ENCODE data around the gene TMEM147. TPM values are rescaled to one million over a fixed set of nuclear protein-coding genes. Genes with fewer than 3 reads are reported as not detected.

The TMEM147 gene
- total RNA-seq, 1 experiment from 2014 or later: 208 TPM

DNA sequence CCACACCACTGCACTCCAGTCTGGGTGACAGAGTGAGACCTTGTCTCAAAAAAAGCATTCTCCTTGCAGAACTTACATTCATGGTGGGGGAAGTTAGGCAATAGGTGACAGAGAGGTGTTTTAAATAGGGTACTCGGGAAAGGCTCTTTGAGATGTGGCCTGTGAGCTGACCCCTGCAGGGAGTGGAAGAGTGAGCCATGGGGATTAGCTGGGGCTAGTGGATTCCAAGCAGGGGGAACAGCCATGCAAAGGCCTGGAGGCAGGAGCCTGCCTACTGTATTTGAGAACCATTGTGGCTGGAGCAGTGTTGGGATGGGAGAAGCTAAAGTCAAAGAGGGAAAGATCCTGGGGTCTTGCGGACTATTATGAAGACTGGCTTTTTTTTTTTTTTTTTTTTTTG lies 28.1 kb upstream of the TMEM147 start:
- in situ Hi-C loops (cut with HindIII; ENCODE audit: low sequenced_read_pairs): no loop called here
- DNase-seq (ENCODE audit: low spot score): no peak

DNA sequence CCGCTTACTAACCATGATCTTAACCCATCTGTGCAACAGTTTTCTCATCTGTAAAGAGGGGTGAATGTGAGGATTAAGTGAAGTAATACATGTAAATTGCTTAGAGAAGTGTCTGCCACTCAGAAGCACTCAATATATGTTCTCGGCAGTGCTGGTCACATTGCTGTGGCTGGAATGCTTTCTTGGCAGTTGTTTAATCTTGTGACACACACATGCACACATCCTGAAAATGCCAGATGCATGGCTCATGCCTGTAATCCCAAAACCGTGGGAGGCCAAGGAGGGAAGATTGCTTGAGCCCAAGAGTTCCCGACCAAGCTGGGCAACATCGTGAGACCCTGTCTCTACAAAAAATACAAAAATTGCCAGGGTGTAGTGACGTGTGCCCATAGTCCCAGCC lies 27.1 kb upstream of the TMEM147 start:
- no peak for DNase-seq (ENCODE audit: low spot score)
- in situ Hi-C loops (cut with HindIII; ENCODE audit: low sequenced_read_pairs): no loop called here

DNA sequence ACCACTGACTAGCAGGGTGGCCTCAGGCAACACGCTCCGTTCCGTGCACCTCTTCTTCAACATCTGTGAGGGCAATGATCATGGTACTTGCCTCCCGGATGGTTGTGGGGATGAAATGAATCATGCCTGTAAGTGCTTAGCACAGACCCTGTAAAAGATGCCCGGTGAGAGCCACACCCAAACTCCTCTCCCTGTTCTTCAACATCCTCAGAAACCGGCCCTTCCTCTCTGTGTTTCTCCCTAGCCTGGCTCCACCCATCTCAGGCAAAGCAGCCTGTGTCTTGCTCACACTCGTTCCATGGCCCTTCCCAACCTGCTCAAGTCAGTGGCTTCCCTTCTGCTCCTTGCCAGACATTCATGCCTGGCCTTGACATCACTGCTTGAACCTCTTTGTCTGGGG lies 26.1 kb upstream of the TMEM147 start:
- in situ Hi-C loops (cut with HindIII; ENCODE audit: low sequenced_read_pairs): no loop called here
- no peak for DNase-seq (ENCODE audit: low spot score)

DNA sequence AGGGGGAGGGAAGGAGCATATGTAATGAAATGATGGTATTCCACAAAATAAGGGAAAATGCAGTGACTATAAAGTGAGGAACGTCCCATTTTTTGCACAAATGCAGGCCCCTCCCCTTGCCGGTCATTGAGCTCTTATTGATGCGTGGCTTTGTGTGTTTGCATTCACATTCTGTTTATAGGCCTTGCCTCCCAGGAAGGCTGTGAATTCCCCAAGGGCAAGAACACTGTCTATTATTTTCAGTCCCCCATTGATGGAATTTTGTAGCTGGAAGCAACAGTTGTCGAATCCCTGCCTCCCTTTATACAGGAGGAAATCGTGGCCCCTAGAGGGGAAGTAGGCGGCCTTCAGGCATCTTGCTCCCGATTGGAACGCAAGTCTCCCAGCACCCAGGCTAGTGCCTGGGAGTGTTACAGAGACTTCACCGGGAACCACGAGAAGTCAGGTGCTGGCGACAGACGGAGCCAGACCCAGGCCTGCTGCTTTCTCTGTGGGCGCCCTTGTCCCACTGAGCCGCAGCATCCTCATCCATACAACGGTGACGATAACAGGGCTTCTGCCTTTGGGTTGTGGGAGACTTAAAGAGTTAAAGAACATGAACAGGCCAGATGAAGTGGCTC lies 24.2 kb upstream of the TMEM147 start:
- no peak for DNase-seq (ENCODE audit: low spot score)
- in situ Hi-C loops (cut with HindIII; ENCODE audit: low sequenced_read_pairs): no loop called here

DNA sequence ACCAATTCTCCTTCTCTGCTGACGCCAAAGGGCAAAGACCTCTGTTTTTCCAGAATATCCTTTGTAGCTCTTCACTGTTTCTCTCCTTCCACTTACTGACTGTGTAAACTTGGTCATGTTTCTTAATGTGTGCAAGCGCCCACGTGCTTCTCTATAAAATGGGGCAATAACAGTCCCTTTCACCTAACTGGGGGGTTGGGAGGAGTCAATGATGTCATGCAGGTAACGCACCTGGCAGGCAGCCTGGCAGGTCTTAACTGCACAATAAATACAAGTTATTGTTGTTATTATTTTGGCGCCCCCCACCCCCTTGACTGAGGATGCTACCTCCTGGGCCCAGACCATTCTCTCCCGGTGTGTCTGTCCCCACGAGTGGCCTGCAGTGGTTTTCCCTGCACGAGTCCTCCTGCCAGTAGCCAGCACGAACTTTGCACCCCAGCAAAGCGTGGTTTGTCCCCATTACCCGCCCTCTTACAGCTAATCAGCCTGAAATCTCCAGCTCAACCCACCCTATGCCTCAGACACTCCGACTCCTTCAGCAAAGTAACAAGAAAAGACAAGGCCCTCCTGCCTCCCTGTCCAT lies 22.6 kb upstream of the TMEM147 start:
- in situ Hi-C loops (cut with HindIII; ENCODE audit: low sequenced_read_pairs): no loop called here
- DNase-seq (ENCODE audit: low spot score): no peak

DNA sequence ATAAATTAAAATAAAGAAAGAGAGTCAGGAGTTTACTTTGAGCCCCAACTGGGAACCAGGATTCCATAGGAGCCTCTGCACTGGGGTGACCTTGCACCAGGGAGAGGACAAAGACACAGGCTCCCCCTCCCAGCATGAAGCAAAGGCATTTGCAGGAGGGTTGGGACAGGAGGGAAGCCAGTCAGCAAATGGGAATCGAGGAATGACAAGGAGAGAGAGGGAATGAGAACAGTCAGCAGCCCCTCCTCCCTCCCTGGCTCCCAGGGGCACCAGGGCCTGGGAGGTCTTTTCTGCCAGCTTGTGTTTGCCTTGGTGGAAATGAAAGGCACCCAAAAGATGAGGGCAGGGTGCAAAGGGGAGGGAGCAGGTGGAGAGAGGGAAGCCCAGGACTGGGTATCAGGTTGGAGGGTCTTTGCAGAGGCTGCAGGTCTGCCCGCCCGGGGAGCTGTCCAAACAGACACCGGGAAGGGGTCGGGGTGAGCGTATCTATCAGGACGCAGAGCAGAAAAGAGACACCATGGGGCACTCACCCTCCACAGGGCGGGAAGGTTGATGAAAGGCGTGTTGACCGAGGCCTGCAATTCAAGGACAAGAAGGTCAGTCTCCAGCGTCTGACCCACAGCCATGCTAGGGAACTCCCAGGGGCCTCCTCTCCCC lies 21.1 kb upstream of the TMEM147 start:
- in situ Hi-C loops (cut with HindIII; ENCODE audit: low sequenced_read_pairs): no loop called here
- DNase-seq (ENCODE audit: low spot score): no peak

DNA sequence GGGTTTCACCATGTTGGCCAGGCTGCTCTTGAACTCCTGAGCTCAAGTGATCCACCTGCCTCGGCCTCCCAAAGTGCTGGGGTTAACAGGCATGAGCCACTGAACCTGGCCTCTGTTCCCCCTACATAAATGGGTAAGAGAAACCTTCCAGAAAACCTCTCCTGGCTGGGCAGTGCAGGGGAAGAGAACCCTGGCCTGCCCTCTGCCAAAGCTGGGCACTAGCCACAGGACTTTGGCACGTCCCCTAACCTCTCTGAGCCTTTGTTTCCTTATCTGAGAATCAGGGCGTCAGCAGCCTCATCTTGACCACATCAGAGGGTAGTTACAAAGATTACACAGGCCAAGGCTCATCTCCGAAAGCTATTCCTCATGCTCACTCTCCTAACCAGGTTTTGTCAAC lies 19.6 kb upstream of the TMEM147 start:
- in situ Hi-C loops (cut with HindIII; ENCODE audit: low sequenced_read_pairs): no loop called here
- no peak for DNase-seq (ENCODE audit: low spot score)

DNA sequence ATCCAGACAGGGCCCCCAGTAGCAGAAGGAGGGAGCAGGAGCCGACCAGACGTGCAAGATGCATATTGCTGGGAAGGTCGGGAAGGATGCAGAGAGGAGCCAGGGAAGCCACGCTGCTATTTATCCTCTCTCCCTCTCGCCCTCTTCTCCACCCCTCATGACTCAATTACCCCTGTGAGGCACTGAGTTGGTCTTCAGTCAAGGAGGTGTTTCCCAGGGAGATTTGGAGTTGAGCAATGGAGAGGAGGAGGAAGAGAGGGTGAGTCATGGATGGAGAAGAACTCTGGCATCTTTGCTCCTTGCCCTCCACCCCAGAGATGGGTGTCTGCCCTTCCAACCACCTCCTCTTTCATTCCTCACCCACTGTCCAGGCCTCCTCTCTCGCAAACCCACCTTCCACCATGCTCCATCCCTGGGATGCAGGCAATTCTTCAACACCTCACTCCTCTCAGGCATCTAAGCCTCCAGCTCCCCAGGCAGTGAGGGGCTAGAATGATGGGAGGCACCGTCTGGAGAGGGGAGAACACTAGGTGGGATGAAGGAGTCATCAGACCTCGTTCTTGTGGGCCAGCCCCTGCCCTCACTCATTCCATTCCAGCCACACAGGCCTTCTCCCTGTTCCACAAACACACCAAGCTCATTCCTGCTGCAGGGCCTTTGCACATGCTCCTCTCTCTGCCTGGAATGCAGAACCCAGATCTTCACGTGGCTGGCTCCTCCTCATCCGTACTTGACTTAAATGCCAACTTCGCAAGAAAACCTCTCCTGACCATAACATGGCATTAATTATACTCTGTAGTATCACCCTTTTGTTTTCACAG lies 17.0 kb upstream of the TMEM147 start, which contains the start of gene SBSN:
TSS of gene SBSN (minus strand) at position 94 of the 821 bp plus-strand sequence. CDS start at position 64, 30 bp downstream.
- no peak for DNase-seq (ENCODE audit: low spot score)
- in situ Hi-C loops (cut with HindIII; ENCODE audit: low sequenced_read_pairs): no loop called here

DNA sequence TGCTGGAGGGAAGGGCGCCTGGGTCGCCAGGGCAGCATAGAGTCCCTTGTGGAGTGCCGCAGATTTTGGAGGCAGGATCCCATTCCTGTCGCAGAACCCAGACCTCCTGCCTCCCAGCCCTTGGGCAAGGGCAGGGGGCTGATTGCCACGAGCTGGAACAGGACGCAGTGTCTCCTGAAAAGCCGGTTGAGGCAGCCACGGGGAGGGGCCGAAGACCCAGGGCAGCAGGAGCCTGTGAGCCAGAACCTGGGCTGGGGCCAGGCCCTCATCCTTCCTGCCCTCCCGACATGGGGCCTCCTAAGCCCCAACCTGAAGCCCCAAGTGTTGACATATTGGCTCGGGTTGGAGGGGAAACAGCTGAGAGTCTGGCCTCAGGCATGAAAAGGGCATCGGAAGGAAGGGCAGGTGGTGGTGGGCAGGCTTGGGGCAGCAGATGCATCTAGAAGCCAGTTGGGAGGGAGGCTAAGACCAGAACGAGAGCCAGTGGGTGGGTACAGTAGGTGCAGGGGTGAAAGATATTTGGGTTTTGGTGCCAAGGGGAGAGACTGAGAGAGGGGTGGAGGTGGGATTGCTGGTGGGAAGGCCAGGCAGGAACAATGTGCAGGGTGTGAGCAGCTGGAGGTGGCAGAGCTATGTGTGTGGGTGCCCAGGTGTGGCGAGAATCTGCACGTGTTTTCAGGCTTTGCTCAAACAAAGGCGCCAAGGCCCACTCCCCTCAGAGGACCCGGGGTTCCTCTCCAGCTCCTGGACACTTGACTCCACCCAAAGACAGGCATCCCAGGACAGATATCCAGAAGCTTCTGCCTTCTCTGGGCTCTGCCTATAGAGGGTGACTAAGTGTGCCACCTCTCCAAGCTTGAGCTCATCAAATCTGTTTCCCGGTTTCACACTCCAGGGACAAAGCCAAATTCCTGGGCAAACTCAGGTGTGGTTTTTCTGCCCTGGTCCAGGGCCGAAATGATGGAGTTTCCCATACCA lies 15.9 kb upstream of the TMEM147 start:
- in situ Hi-C loops (cut with HindIII; ENCODE audit: low sequenced_read_pairs): no loop called here
- no peak for DNase-seq (ENCODE audit: low spot score)

DNA sequence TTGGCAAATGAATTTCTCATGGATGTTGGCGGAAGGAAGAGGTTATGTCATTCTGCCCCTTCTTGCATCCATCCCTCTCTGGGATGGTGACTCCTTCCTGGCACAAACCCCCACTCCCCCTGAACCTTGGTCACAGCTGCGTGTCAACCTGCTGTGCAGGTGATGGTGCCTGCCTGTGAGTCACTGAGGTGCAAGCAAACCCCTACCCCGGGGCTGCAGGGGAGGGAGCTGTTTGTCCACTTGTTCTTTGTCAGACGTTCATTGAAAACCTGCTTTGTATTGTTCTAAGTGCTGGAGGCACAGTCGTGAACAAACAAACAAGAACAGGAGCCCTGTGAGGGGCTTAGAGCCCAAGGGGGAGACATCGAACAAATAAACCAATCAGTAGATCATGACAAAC lies 14.1 kb upstream of the TMEM147 start:
- in situ Hi-C loops (cut with HindIII; ENCODE audit: low sequenced_read_pairs): no loop called here
- no peak for DNase-seq (ENCODE audit: low spot score)

DNA sequence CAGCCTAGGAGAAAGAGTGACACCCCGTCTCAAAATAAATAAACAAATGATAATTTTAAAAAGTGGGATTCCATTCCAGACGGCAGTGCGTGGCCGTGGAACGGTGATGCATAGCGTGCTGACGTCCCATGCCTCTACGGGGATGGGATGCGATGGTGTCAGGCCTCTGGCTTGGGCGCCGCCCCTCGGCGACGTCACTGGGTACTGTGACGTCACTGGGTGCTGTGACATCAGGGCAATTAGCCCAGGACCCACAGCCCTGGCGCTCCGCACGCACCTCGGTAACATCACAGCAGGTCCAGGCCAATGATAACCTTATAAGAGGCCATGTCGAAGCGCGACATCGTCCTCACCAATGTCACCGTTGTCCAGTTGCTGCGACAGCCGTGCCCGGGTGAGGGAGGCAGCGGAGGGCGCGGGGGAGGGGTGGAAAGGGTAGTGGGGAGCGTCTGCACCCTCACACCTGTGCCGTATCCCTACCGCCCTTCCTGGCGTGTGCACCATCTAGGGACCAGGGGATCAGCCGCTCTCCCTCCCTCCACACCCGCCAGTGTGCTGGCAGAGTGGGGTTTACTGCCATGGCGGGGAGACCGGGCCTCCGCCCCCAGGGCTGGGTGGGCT lies 12.1 kb upstream of the TMEM147 start, which contains the start of gene GAPDHS:
TSS of gene GAPDHS (plus strand) at position 256 of the 621 bp plus-strand sequence. CDS start at position 328, 72 bp downstream.
- in situ Hi-C loops (cut with HindIII; ENCODE audit: low sequenced_read_pairs): no loop called here
- no peak for DNase-seq (ENCODE audit: low spot score)

DNA sequence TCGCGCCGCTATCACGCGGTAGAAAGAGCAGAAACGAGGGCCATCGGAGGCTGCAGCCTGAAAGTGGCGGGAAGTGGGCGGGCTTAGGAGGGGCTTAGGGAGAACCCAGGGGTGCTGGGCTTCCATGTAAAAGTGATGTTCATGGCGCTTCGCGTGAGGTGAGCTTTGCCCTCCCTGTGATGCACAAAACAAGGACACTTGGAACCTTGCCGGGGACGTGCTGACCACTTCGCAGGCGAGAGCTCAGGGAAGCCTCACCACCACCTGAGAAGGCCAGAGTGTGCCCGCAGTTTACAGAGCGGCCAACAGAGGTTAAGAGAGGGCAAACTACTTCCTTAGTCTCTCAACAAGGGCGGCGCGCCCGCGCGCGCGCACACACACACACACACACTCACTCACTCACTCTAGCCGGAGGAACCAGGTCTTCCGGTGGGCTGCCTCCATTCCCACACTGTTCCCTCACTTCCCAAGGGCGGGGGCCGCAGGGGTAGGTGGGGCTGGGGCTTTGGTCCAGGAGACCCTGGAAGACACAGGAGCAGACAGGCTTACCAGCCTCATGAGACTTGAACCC lies 11.5 kb upstream of the TMEM147 start:
- no peak for DNase-seq (ENCODE audit: low spot score)
- in situ Hi-C loops (cut with HindIII; ENCODE audit: low sequenced_read_pairs): no loop called here

DNA sequence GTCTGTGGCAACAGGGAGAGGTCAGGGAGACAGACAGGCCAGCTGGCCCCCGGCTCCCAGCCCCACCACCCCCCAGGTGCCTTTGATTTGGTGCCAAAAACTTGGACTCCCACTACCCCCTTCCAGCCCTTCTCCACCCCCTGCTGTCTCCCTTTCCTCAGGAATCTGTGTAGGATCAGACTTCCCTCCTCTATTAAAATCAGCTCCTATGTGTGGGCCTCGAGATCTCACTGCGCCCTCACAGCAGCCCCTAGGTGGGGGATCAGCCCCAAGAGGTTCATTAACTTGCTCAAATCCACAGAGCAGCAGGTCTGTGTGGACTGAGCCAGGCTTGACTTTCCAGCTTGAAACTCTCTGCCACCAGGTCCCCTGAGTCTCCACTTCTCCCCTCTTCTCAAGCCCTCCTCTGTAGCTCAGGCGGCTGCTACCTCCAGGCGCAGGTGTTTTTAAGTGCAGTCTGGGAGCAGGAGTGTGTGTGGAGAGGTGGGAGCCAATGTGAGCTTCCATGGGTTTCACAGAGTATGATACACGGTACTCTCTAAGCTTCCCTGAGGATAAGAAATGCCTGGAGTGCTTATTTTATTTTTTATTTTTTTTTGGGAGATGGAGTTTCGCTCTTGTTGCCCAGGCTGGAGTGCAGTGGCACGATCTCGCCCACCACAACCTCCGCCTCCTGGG lies 10.5 kb upstream of the TMEM147 start:
- in situ Hi-C loops (cut with HindIII; ENCODE audit: low sequenced_read_pairs): no loop called here

DNA sequence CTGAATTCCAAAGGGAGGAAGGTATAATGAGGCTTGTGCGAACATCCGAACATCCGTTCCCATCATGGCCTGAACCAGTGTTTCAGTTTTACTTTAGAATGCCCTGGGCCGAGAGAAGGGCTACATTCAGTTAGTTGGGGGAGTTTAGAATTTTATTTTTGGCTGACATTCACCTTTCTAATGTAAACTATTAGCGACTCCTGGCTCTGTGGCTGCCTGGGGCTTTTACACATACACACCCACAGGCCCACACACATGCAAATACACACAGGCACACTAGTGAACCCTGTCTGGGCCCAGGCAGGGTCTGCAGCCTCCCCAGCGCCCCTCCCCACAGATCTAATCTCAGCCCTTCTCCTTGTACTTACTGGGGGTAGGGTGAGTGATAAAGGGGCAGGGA lies 6.1 kb upstream of the TMEM147 start:
- in situ Hi-C loops (cut with HindIII; ENCODE audit: low sequenced_read_pairs): no loop called here
- DNase-seq (ENCODE audit: low spot score): no peak

More for the DNA sequence above, 10.5 kb upstream of the TMEM147 start:
- no peak for DNase-seq (ENCODE audit: low spot score)

DNA sequence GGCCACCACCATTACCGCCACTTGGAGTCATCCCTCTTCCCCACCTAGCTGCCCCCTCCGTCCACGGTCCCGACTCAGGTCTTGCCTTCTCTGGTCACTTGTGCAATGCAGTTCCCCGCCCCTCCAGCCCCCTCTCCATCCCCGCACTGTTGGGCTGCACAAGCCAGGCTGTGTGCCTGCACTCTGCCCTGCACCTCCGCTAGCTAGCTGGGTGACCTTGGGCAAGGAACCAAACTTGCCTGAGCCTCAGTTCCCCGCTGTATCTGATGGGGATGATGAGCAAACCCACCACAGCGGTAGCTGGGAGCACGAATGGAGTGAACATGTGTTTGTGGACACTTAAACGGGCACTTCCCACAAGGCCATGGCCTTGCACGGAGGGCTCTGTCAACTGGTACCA lies 5.6 kb upstream of the TMEM147 start:
- in situ Hi-C loops (cut with HindIII; ENCODE audit: low sequenced_read_pairs): no loop called here

DNA sequence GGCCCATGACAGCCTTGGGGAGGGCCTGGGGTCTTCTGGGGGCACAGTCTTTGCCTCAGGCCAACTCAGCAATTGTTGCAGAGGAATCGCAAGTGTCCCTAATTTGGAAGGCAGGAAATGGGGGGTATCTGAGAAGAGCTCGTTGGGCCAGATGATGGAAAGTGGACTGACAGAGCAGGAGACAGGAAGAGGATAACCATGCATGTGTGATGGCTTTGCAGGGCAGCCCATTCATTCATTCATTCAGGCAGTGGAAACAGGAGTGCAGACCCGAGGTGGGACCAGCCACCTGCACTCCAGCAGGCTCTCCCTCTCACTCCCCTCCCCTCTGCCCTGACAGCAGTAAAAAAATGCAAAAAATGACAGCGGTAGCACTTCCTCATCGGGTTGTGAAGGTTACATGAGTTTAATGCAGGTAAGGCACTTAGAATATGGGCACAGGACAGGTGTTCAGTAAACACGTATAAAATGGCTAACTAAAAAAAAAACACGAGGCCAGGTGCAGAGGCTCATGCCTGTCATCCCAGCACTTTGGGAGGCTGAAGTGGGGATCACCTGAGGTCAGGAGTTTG lies 5.0 kb upstream of the TMEM147 start:
- DNase-seq (ENCODE audit: low spot score): no peak
- in situ Hi-C loops (cut with HindIII; ENCODE audit: low sequenced_read_pairs): no loop called here

More for the DNA sequence above, 5.6 kb upstream of the TMEM147 start:
- DNase-seq (ENCODE audit: low spot score): no peak

DNA sequence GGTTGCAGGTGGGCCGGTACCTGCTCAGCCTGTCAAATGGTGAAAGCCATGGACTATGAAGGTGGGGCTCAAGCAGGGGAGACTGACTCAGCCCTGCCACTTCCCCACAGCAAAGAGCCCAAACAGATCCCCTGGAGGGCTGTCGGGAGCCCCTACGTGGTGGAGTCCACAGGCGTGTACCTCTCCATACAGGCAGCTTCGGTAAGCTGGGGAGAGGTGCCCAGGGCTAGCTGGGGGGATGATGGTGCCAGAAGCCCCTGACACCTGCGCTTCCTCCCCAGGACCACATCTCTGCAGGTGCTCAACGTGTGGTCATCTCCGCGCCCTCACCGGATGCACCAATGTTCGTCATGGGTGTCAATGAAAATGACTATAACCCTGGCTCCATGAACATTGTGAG lies 3.2 kb upstream of the TMEM147 start:
- DNase-seq (ENCODE audit: low spot score): no peak
- in situ Hi-C loops (cut with HindIII; ENCODE audit: low sequenced_read_pairs): no loop called here

Data from G401 (cell line).